GM12878 (cell line): ENCODE data around the gene SEL1L2. TPM values are rescaled to one million over a fixed set of nuclear protein-coding genes. Genes with fewer than 3 reads are reported as not detected.

ENCODE experiments used
- ATAC-seq: fragments of 200-7000 bp; cut with Tn5 transposase; 3 replicates; pipeline ENCODE4 v1.9.1; 2020; ENCODE audit warnings: mild to moderate bottlenecking, moderate library complexity
- BruUV-seq: library from RNA; stranded (reverse); fragments of 400-500 nt; replicated peaks from 2 replicates; lab custom pipeline; 2021; lab: Mats Ljungman, UMichigan
- CTCF ChIA-PET: fragments of 300-600 bp; sonication (Branson Sonifier 250); formaldehyde crosslinking; extraction: SDS; loops from one replicate; lab custom pipeline; 2021; ENCODE audit warnings: inconsistent platforms; lab: Yijun Ruan, JAX
- POLR2A ChIA-PET: fragments of 350-600 bp; formaldehyde crosslinking; extraction: SDS; loops from one replicate; lab custom pipeline; 2021; ENCODE audit warnings: inconsistent platforms; lab: Charles Lee
- RAD21 ChIA-PET: fragments of 300-600 bp; sonication (Branson Sonifier 250); formaldehyde crosslinking; loops from one replicate; lab custom pipeline; 2023; ENCODE audit warnings: antibody characterized with exemption; ENCODE audit not compliant: unreplicated experiment; lab: Charles Lee
- SMC1A ChIA-PET: fragments of 300-600 bp; sonication (Branson Sonifier 250); formaldehyde crosslinking; loops from one replicate; lab custom pipeline; 2023; ENCODE audit not compliant: unreplicated experiment, uncharacterized antibody; lab: Charles Lee
- DNase-seq: peaks from one replicate; pipeline ENCODE4 v3.0.0-alpha.2; 2011; ENCODE audit warnings: low read depth, low spot score
- FAIRE-seq: peaks from 3 replicates; lab custom pipeline; 2011; peaks lifted over from hg19 to GRCh38; lab: Jason Lieb, UNC
- H2AFZ ChIP-seq: 2 replicates; pipeline ENCODE4 v1.6.0; 2011; ENCODE audit warnings: low read depth, low read length, control low read depth; ENCODE audit not compliant: control insufficient read depth
- H3K27ac ChIP-seq: 2 replicates; pipeline ENCODE4 v1.5.1; 2011; ENCODE audit warnings: control low read depth; ENCODE audit not compliant: control insufficient read depth, insufficient read depth
- H3K27me3 ChIP-seq, 2 experiments: replicated peaks in 1 of 2; 2 replicates each; pipeline versions ENCODE4 v1.6.0 to v1.6.1; 2011; ENCODE audit warnings: low read length in 1 of 2; ENCODE audit not compliant: control insufficient read depth in 2 of 2, insufficient read depth in 2 of 2
- H3K36me3 ChIP-seq, 2 experiments: 2 replicates each; pipeline ENCODE4 v1.5.1; 2011; ENCODE audit warnings: low read length in 1 of 2; ENCODE audit not compliant: control insufficient read depth in 2 of 2, insufficient read depth in 2 of 2
- H3K4me1 ChIP-seq: 2 replicates; pipeline ENCODE4 v1.6.1; 2011; ENCODE audit warnings: mild to moderate bottlenecking, low read length, moderate library complexity, mixed read lengths; ENCODE audit not compliant: control insufficient read depth, insufficient read depth
- H3K4me2 ChIP-seq: 2 replicates; pipeline ENCODE4 v1.6.0; 2011; ENCODE audit warnings: control low read depth; ENCODE audit not compliant: control insufficient read depth, insufficient read depth
- H3K4me3 ChIP-seq: fragments of 200-600 bp; sonication (generic); 2 replicates; pipeline ENCODE4 v1.5.1; 2016
- H3K79me2 ChIP-seq: 2 replicates; pipeline ENCODE4 v1.6.0; 2011; ENCODE audit warnings: low read length; ENCODE audit not compliant: control insufficient read depth, insufficient read depth
- H3K9ac ChIP-seq: 2 replicates; pipeline ENCODE4 v1.8.0; 2011; ENCODE audit warnings: low read length, control low read depth, mixed read lengths; ENCODE audit not compliant: control insufficient read depth, insufficient read depth
- H3K9me3 ChIP-seq: replicated peaks from 3 replicates; pipeline ENCODE4 v1.5.1; 2011; ENCODE audit warnings: mild to moderate bottlenecking, low read length; ENCODE audit not compliant: control insufficient read depth, insufficient read depth
- H4K20me1 ChIP-seq: 2 replicates; pipeline ENCODE4 v1.6.0; 2011; ENCODE audit not compliant: control insufficient read depth, insufficient read depth
- FOXK2 ChIP-seq: fragments of 450-650 bp; IDR thresholded peaks from 2 replicates; pipeline ENCODE4 v1.6.1; 2017; ENCODE audit warnings: mild to moderate bottlenecking, moderate library complexity
- HDAC2 ChIP-seq: fragments of 200-600 bp; sonication (generic); IDR thresholded peaks from 2 replicates; pipeline ENCODE4 v1.6.1; 2017
- JUND ChIP-seq: IDR thresholded peaks from 2 replicates; pipeline ENCODE4 v1.6.1; 2012; ENCODE audit warnings: low read depth, mild to moderate bottlenecking, low read length, improper control_type of control experiment, moderate library complexity
- KLF5 ChIP-seq: fragments of 450-650 bp; IDR thresholded peaks from 2 replicates; pipeline ENCODE4 v1.6.1; 2014; ENCODE audit warnings: mild to moderate bottlenecking; ENCODE audit not compliant: partially characterized antibody
- TAF1 ChIP-seq: IDR thresholded peaks from 2 replicates; pipeline ENCODE4 v1.6.1; 2011; ENCODE audit warnings: mild to moderate bottlenecking, low read depth, low read length, borderline replicate concordance
- ZBTB11 ChIP-seq: fragments of 450-650 bp; formaldehyde crosslinking; IDR thresholded peaks from 2 replicates; pipeline ENCODE4 v1.5.0; 2022; ENCODE audit warnings: mild to moderate bottlenecking, missing genetic modification characterization
- ZNF217 ChIP-seq: fragments of 450-650 bp; IDR thresholded peaks from 2 replicates; pipeline ENCODE4 v1.6.1; 2017; ENCODE audit warnings: antibody characterized with exemption, mild to moderate bottlenecking
- WGBS: methylation state at CpG from one replicate; pipeline ENCODE4 v1.1.6; 2016; ENCODE audit warnings: low lambda C conversion rate; ENCODE audit not compliant: insufficient replicate concordance, insufficient coverage; ENCODE audit errors: missing lambda C conversion rate; 5-methylcytosine and 5-hydroxymethylcytosine counted together
- in situ Hi-C: fragments of 300-500 bp; cut with MboI; formaldehyde crosslinking; loops from 9 replicates; pipeline ENCODE4 v1.14.3; 2018; ENCODE audit warnings: mixed read lengths
- intact Hi-C: fragments of 100-400 bp; cut with micrococcal nuclease; formaldehyde crosslinking; loops from one replicate; pipeline ENCODE4 v1.14.2; 2022; ENCODE audit not compliant: unreplicated experiment
- polyA plus RNA-seq, 11 experiments: library from polyadenylated mRNA; depleted of rRNA in 4 of 11; unstranded in 6 of 11; stranded (reverse) in 5 of 11; fragments of >200 nt; fragmentation: Nextera tagmentation in 4 of 11; fragmentation: Illumina TruSeq in 1 of 11; extraction: Ambion mirVana in 4 of 11; extraction: Trizol in 1 of 11; gene quantifications; 1 replicate in 1 of 11; 2 replicates in 10 of 11; pipeline versions ENCODE4 v1.2.1 to v1.2.3, GENCODE V29; 2011 to 2016; ENCODE audit warnings: inconsistent platforms in 2 of 11, missing spikeins in 2 of 11, low read depth in 1 of 11
- total RNA-seq, 4 experiments: library from RNA; depleted of rRNA in 3 of 4; stranded (reverse); fragments of >200 nt in 3 of 4; fragmentation: Illumina TruSeq in 1 of 4; extraction: Trizol in 1 of 4; gene quantifications; 2 replicates each; pipeline versions ENCODE4 v1.2.1 to v1.2.3, GENCODE V29; 2013 to 2021
- TF ChIP-seq, protein P1 (sequence below): fragments of 450-650 bp; conservative IDR thresholded peaks from 2 replicates; pipeline ENCODE4 v1.6.1; 2017; ENCODE audit warnings: mild to moderate bottlenecking, moderate library complexity
- TF ChIP-seq, protein P2 (sequence below): fragments of 150-350 bp; IDR thresholded peaks from 2 replicates; pipeline ENCODE4 v1.6.1; 2014; ENCODE audit warnings: mild to moderate bottlenecking, low read depth, low read length

Gene SEL1L2
- total and polyA plus RNA-seq, 10 of the 15 experiments (the other 5 are each of a cell fraction or from before 2014, with no cell fraction given), result not detected

DNA sequence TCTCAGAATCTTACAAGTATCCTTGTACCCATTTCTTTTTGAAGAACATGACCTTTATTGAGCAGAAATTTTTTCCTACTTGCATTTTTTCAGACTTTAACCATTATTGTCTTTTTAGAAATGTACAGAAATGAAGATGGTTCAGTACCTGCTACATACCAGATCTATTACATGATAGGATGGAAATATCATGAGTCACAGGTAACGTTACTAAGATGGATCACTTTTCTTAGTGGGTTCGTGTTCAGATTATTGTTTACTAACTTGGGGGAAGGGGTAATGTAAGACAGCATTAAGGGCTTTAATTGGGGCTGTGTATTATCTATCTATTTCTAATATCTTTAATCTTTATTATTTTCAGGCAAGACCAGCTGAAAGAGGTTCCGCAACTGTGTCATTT lies 173.7 kb downstream of the SEL1L2 start:
- H2AFZ ChIP-seq, result no peak overlapping the region
- ChIA-PET CTCF (interaction anchor here (0.5 to 1.5 kb wide), 3 partner anchors 9 to 33 kb away, joined by 3 to 7 read pairs (median 3); no protein-coding TSS in a partner anchor), SMC1A (no interaction called here), RAD21 (no interaction called here), POLR2A (no interaction called here)
- H3K36me3 ChIP-seq, result peaks cover 4 to 20% of the 10 kb centered on the region in 2 experiments
- DNase-seq, result no peak
- no peak overlapping the region for H3K4me3 ChIP-seq
- H3K9ac ChIP-seq, result no peak overlapping the region
- TF ChIP-seq, protein P1, sequence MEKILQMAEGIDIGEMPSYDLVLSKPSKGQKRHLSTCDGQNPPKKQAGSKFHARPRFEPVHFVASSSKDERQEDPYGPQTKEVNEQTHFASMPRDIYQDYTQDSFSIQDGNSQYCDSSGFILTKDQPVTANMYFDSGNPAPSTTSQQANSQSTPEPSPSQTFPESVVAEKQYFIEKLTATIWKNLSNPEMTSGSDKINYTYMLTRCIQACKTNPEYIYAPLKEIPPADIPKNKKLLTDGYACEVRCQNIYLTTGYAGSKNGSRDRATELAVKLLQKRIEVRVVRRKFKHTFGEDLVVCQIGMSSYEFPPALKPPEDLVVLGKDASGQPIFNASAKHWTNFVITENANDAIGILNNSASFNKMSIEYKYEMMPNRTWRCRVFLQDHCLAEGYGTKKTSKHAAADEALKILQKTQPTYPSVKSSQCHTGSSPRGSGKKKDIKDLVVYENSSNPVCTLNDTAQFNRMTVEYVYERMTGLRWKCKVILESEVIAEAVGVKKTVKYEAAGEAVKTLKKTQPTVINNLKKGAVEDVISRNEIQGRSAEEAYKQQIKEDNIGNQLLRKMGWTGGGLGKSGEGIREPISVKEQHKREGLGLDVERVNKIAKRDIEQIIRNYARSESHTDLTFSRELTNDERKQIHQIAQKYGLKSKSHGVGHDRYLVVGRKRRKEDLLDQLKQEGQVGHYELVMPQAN, result no peak
- TF ChIP-seq, protein P2, sequence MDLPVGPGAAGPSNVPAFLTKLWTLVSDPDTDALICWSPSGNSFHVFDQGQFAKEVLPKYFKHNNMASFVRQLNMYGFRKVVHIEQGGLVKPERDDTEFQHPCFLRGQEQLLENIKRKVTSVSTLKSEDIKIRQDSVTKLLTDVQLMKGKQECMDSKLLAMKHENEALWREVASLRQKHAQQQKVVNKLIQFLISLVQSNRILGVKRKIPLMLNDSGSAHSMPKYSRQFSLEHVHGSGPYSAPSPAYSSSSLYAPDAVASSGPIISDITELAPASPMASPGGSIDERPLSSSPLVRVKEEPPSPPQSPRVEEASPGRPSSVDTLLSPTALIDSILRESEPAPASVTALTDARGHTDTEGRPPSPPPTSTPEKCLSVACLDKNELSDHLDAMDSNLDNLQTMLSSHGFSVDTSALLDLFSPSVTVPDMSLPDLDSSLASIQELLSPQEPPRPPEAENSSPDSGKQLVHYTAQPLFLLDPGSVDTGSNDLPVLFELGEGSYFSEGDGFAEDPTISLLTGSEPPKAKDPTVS, result no peak
- TF ChIP-seq HDAC2 (no peak), FOXK2 (no peak), JUND (no peak), ZNF217 (no peak), KLF5 (no peak), TAF1 (no peak), ZBTB11 (CRISPR knock-in tag) (no peak)
- H3K9me3 ChIP-seq, result no peaks in the 10 kb centered on the region
- no peaks in the 10 kb centered on the region for H3K27me3 ChIP-seq
- no peak overlapping the region for H3K27ac ChIP-seq
- H4K20me1 ChIP-seq, result no peaks in the 10 kb centered on the region
- no peak overlapping the region for H3K4me2 ChIP-seq
- in situ Hi-C loops (no loop called here), intact Hi-C loops (no loop called here)
- 97% methylated on average over 3 of the region's 3 CpGs for WGBS
- ATAC-seq, result no peak
- no peaks in the 10 kb centered on the region for H3K79me2 ChIP-seq
- no TSS peak for BruUV-seq
- FAIRE-seq, result no peak
- H3K4me1 ChIP-seq, result no peaks in the 10 kb centered on the region; the same call in 1 of the 2 replicates
